Stomach (tissue), 9 donors: ENCODE data around the gene FAM83B. TPM values are rescaled to one million over a fixed set of nuclear protein-coding genes. Genes with fewer than 3 reads are reported as not detected.

Experiments used
- DNase-seq, 2 donors: peaks; one replicate each; pipeline versions ENCODE4 v3.0.0 to v3.0.0-alpha.2; 2013 to 2019
- H3K27ac ChIP-seq, 5 donors: fragments of 200-600 bp in 4 of 5; sonication (generic) in 4 of 5; one replicate each; pipeline ENCODE4 v1.5.1; 2013 to 2019; ENCODE audit warnings: mild to moderate bottlenecking in 1 of 5, moderate library complexity in 1 of 5
- H3K27me3 ChIP-seq, 3 donors: fragments of 200-600 bp; sonication (generic); one replicate each; pipeline ENCODE4 v1.5.1; 2017 to 2019; ENCODE audit warnings: mixed run types in 1 of 3
- H3K36me3 ChIP-seq, 4 donors: fragments of 200-600 bp; sonication (generic); 1 replicate in 3 of 4; 2 replicates in 1 of 4; pipeline ENCODE4 v1.5.1; 2016 to 2019
- H3K4me1 ChIP-seq, 4 donors: fragments of 200-600 bp; sonication (generic); one replicate each; pipeline ENCODE4 v1.5.1; 2016 to 2019
- H3K4me3 ChIP-seq, 4 donors: fragments of 200-600 bp; sonication (generic) in 3 of 4; one replicate each; pipeline ENCODE4 v1.5.1; 2016 to 2019; ENCODE audit warnings: mild to moderate bottlenecking in 1 of 4
- H3K9me3 ChIP-seq, 4 donors: fragments of 200-600 bp; sonication (generic); one replicate each; pipeline ENCODE4 v1.5.1; 2016 to 2019
- CTCF ChIP-seq, 7 experiments: fragments of 450-650 bp in 4 of 7; fragments of 200-600 bp in 3 of 7; sonication (generic) in 3 of 7; IDR thresholded peaks; one replicate each; pipeline ENCODE4 v1.5.1; 2016 to 2019; ENCODE audit warnings: antibody characterized with exemption in 7 of 7, control low read depth in 2 of 7, mild to moderate bottlenecking in 1 of 7
- EP300 ChIP-seq: sonication (generic); formaldehyde crosslinking; IDR thresholded peaks from one replicate; pipeline ENCODE4 v1.6.1; 2017; ENCODE audit warnings: antibody characterized with exemption
- POLR2A ChIP-seq, 4 donors: fragments of 450-650 bp; IDR thresholded peaks; one replicate each; pipeline ENCODE4 v1.6.1; 2016; ENCODE audit warnings: antibody characterized with exemption in 4 of 4, control low read depth in 2 of 4, mild to moderate bottlenecking in 1 of 4, moderate library complexity in 1 of 4
- POLR2AphosphoS5 ChIP-seq, 3 donors: sonication (generic); formaldehyde crosslinking; IDR thresholded peaks; one replicate each; pipeline ENCODE4 v1.6.1; 2016; ENCODE audit warnings: antibody characterized with exemption in 3 of 3
- WGBS, 5 donors: extraction: QIAGEN DNeasy Blood & Tissue Kit in 3 of 5; methylation state at CpG; one replicate each; pipeline versions ENCODE4 v1.1.5 to v1.1.7; 2013 to 2018; 5-methylcytosine and 5-hydroxymethylcytosine counted together
- intact Hi-C: fragments of 100-400 bp; cut with DNase I; formaldehyde crosslinking; loops from one replicate; pipeline ENCODE4 v1.15.1; 2023; ENCODE audit warnings: low total_unique reads
- polyA plus RNA-seq, 3 donors: library from polyadenylated mRNA; stranded (reverse); fragments of 200-250 nt; gene quantifications; one replicate each; pipeline ENCODE4 v1.2.3, GENCODE V29; 2013
- total RNA-seq, 5 donors: library from RNA; depleted of rRNA; stranded (reverse); fragments of >200 nt; gene quantifications; one replicate each; pipeline versions ENCODE4 v1.1.0 to v1.2.3, GENCODE V29; 2014 to 2016
- donor health status: healthy with polysubstance abuse.
- donor health status: Bipolar disorder and iron deficiency.
- donor health status: healthy.

FAM83B gene
- total and polyA plus RNA-seq, 8 donors = 0.44 to 19.3 (median 6.4) TPM

GRCh38 chr6:54801669-54802068 is 44.9 kb upstream of the FAM83B start:
- peak in 1 of 2 donors; percentile 38 for DNase-seq
- intact Hi-C loops = no loop called here
- Histone ChIP-seq H3K36me3 (no peaks in the 10 kb centered on the region), H3K27me3 (no peaks in the 10 kb centered on the region), H3K4me1 (peaks cover 0 to 5% (median 2%) of the 10 kb centered on the region in 4 donors), H3K4me3 (no peak overlapping the region), H3K27ac (no peak overlapping the region), H3K9me3 (peaks cover 0 to 8% (median 0%) of the 10 kb centered on the region in 4 donors)
- TF ChIP-seq POLR2AphosphoS5 (IDR thresholded peaks at IDR 0.05) = peak in 1 of 3 donors; percentile 60
- no peak for TF ChIP-seq EP300
- WGBS, 5 donors = 78 to 95% (median 90%) methylated on average over 1 of the region's 1 CpG

- WGBS, 5 donors = 49 to 62% (median 57%) methylated on average over 5 of the region's 5 CpGs
- H3K27ac ChIP-seq = no peak overlapping the region
- peaks cover 0 to 5% (median 2%) of the 10 kb centered on the region in 4 donors for H3K4me1 ChIP-seq
- no peaks in the 10 kb centered on the region for H3K36me3 ChIP-seq
- H3K27me3 ChIP-seq = no peaks in the 10 kb centered on the region
- intact Hi-C loops = no loop called here
- peak in 1 of 2 donors; percentile 11 for DNase-seq
- no peak overlapping the region for H3K4me3 ChIP-seq
- no peak for TF ChIP-seq EP300
- no peak for TF ChIP-seq POLR2AphosphoS5 (IDR thresholded peaks at IDR 0.05)
- TF ChIP-seq POLR2A (IDR thresholded peaks at IDR 0.05) = no peak
- TF ChIP-seq CTCF (IDR thresholded peaks at IDR 0.05) = no peak
- no peaks in the 10 kb centered on the region for H3K9me3 ChIP-seq
These were observed 43.6 kb upstream of the FAM83B start for GRCh38 chr6:54802775-54803634.

- intact Hi-C loops = no loop called here
- peaks cover 0 to 5% (median 2%) of the 10 kb centered on the region in 4 donors for H3K4me1 ChIP-seq
- no peak overlapping the region for H3K27ac ChIP-seq
- no peak overlapping the region for H3K4me3 ChIP-seq
- TF ChIP-seq POLR2A (IDR thresholded peaks at IDR 0.05) (no peak), CTCF (IDR thresholded peaks at IDR 0.05) (no peak), POLR2AphosphoS5 (IDR thresholded peaks at IDR 0.05) (no peak), EP300 (no peak)
- 22 to 40% (median 33%) methylated on average over 1 of the region's 1 CpG for WGBS, 5 donors
- no peaks in the 10 kb centered on the region for H3K9me3 ChIP-seq
- DNase-seq = peak in 1 of 2 donors; percentile 11
- no peaks in the 10 kb centered on the region for H3K36me3 ChIP-seq
- no peaks in the 10 kb centered on the region for H3K27me3 ChIP-seq
These were observed 41.5 kb upstream of the FAM83B start for GRCh38 chr6:54805077-54805476.

- no peak for TF ChIP-seq POLR2AphosphoS5 (IDR thresholded peaks at IDR 0.05)
- TF ChIP-seq CTCF (IDR thresholded peaks at IDR 0.05) = no peak
- no peak for TF ChIP-seq EP300
- no peak for TF ChIP-seq POLR2A (IDR thresholded peaks at IDR 0.05)
- peaks cover 0 to 8% (median 0%) of the 10 kb centered on the region in 4 donors for H3K9me3 ChIP-seq
- intact Hi-C loops = no loop called here
- DNase-seq = no peak
- H3K4me3 ChIP-seq = no peak overlapping the region
- no peaks in the 10 kb centered on the region for H3K27me3 ChIP-seq
- no peaks in the 10 kb centered on the region for H3K36me3 ChIP-seq
- H3K4me1 ChIP-seq = peaks cover 0 to 4% (median 0%) of the 10 kb centered on the region in 4 donors
- no peak overlapping the region for H3K27ac ChIP-seq
These were observed 36.4 kb upstream of the FAM83B start for GRCh38 chr6:54810147-54810546.

- H3K4me1 ChIP-seq = no peaks in the 10 kb centered on the region
- WGBS, 5 donors = 25 to 56% (median 46%) methylated on average over 3 of the region's 3 CpGs
- no peaks in the 10 kb centered on the region for H3K27me3 ChIP-seq
- TF ChIP-seq POLR2AphosphoS5 (IDR thresholded peaks at IDR 0.05) (no peak), CTCF (IDR thresholded peaks at IDR 0.05) (no peak), EP300 (no peak), POLR2A (IDR thresholded peaks at IDR 0.05) (no peak)
- DNase-seq = no peak
- H3K9me3 ChIP-seq = peaks cover 0 to 8% (median 0%) of the 10 kb centered on the region in 4 donors
- intact Hi-C loops = no loop called here
- no peaks in the 10 kb centered on the region for H3K36me3 ChIP-seq
- no peak overlapping the region for H3K27ac ChIP-seq
- H3K4me3 ChIP-seq = no peak overlapping the region
These were observed 32.7 kb upstream of the FAM83B start for GRCh38 chr6:54813892-54814291.
